Amniotic stem cell (primary cell): ENCODE results near the gene IRGC.
A peak's percentile ranks its signal among the peaks of the same experiment; 100 is the strongest.
"Not testable (repeated sequence)": the region's sequence is repeated elsewhere in the genome, so short reads cannot be mapped to it uniquely, and the experiment has no call there.

Experiments used
- DNase-seq: peaks from one replicate; lab custom pipeline; 2025; lab: John Stamatoyannopoulos, UW

IRGC gene

GRCh38 chr19:43755256-43755801 lies 39.5 kb downstream of the IRGC start:
- DNase-seq, result no peak

GRCh38 chr19:43759515-43759914 lies 43.6 kb downstream of the IRGC start:
- no peak for DNase-seq

GRCh38 chr19:43760941-43761340 lies 45.1 kb downstream of the IRGC start:
- DNase-seq, result no peak

GRCh38 chr19:43762814-43763213 lies 46.9 kb downstream of the IRGC start:
- DNase-seq, result no peak

DNA sequence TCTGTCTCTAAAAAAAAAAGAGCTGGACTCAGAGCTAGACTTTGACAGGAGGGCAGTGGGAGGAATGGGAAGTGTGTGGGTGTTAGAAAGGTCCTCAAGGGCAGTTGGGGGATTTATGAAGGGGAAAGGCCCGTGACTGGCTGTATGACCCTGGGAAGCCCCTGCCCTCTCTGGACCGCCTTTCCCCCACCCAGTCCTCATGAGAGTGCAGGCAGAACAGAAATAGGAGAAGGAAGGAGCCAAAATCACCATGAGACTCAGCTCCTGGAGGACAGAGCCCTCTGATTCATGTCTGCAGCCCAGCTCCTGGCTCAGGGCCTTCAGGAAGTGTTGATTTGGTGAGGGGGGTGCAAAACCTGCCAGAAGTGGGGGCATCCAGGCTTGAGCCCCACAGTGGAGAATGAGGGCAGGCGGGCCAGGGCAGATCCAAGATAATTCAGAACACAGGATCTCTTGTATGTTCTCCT lies 47.6 kb downstream of the IRGC start:
- no peak for DNase-seq

DNA sequence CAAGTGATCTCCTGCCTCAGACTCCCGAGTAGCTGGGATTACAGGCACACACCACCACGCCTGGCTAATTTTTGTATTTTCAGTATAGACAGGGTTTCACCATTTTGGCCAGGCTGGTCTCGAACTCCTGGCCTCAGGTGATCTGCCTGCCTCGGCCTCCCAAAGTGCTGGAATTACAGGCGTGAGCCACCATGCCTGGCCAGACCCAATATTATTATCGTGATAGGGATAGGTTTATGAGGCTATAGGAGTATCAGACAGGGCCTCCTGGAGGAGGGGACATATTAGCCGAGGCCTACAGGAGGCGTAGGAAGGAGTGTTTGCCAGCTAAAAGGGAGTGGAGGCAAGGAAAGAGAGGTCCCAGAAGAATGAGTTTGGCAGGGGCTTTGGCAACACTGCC lies 48.8 kb downstream of the IRGC start:
- not testable (repeated sequence) for DNase-seq

GRCh38 chr19:43765109-43765876 lies 49.4 kb downstream of the IRGC start:
- DNase-seq, result peak; percentile 93

DNA sequence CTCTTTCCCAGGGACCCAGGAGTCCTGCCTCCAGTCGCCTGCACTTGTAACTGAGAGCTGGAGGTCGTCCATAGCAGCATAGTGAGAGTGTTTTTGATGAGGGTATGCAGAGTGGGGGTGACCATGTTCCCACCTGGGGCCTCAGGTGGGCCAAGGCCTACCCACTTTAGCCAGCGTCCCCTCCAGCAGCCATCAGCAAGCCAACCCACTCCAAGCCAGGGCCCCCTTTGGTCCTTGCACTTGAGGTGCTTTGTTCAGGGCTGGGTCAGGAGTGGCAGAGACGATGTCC lies 50.8 kb downstream of the IRGC start:
- no peak for DNase-seq

GRCh38 chr19:43767316-43767715 lies 51.4 kb downstream of the IRGC start:
- no peak for DNase-seq

DNA sequence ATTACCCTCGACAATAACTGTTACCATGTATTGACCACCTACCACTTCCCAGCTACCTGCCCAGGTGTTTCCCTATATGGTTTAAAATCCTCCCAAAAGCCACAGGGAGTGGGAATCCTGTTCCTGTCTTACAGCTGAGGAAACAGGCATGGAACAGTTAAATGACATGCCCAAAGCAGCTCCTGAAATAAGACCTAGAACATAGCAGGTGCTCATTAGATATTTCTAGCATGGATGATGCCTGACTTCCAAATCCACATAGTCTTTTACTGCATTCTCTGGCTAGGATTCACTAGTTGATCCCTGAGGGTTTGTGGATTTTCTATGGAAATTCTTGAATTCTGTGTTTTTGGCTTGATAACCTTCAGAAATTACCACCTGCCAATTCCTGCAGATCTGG lies 51.9 kb downstream of the IRGC start:
- DNase-seq, result no peak

- DNase-seq, result no peak
These were observed 52.6 kb downstream of the IRGC start for GRCh38 chr19:43768273-43769050.

GRCh38 chr19:43769256-43769655 lies 53.4 kb downstream of the IRGC start:
- no peak for DNase-seq
